T-cell (primary cell): ENCODE measurements around the gene ARHGAP22. TPM values are rescaled to one million over a fixed set of nuclear protein-coding genes. Genes with fewer than 3 reads are reported as not detected.

Experiments
- ATAC-seq, 4 experiments: fragments of 200-7000 bp in 3 of 4; fragments of 150-1000 bp in 1 of 4; cut with Tn5 transposase; replicated peaks in 1 of 4; 1 replicate in 3 of 4; 2 replicates in 1 of 4; pipeline ENCODE4 v1.10.0; 2021; ENCODE audit warnings: moderate library complexity in 3 of 4, mild to moderate bottlenecking in 2 of 4, moderate number of reproducible peaks in 1 of 4
- CTCF ChIA-PET, 2 donors: fragments of 300-600 bp; sonication (Branson Sonifier 250); formaldehyde crosslinking; loops; one replicate each; lab custom pipeline; 2022; ENCODE audit warnings: antibody characterized with exemption in 2 of 2; lab: Charles Lee
- POLR2A ChIA-PET, 2 donors: fragments of 300-600 bp; sonication (Branson Sonifier 250); formaldehyde crosslinking; loops; one replicate each; lab custom pipeline; 2022; ENCODE audit warnings: antibody characterized with exemption in 2 of 2; lab: Charles Lee
- DNase-seq, 35 experiments: peaks; one replicate each; pipeline versions ENCODE4 v3.0.0 to v3.0.0-alpha.2; 2013 to 2023
- H3K27ac ChIP-seq: one replicate; pipeline ENCODE4 v1.5.1; 2013; ENCODE audit warnings: low read length
- H3K27me3 ChIP-seq, 2 experiments: replicated peaks in 1 of 2; 1 replicate in 1 of 2; 2 replicates in 1 of 2; pipeline versions ENCODE4 v1.6.1 to v1.7.0; 2013; ENCODE audit warnings: low read length in 1 of 2, mixed read lengths in 1 of 2; ENCODE audit not compliant: control insufficient read depth in 2 of 2, insufficient read depth in 2 of 2; ENCODE audit errors: extremely low read depth in 1 of 2
- H3K36me3 ChIP-seq, 2 donors: 1 replicate in 1 of 2; 2 replicates in 1 of 2; pipeline versions ENCODE4 v1.6.1 to v1.7.0; 2013; ENCODE audit warnings: low read length in 1 of 2; ENCODE audit not compliant: control insufficient read depth in 2 of 2, insufficient read depth in 1 of 2; ENCODE audit errors: extremely low read depth in 1 of 2
- H3K4me1 ChIP-seq, 2 experiments: 1 replicate in 1 of 2; 2 replicates in 1 of 2; pipeline versions ENCODE4 v1.6.1 to v1.7.0; 2013; ENCODE audit warnings: low read length in 2 of 2, mixed read lengths in 1 of 2; ENCODE audit not compliant: insufficient read depth in 2 of 2, control insufficient read depth in 1 of 2; ENCODE audit errors: extremely low read depth in 1 of 2
- H3K4me3 ChIP-seq, 2 donors: 1 replicate in 1 of 2; 2 replicates in 1 of 2; pipeline versions ENCODE4 v1.5.1 to v1.7.0; 2013; ENCODE audit warnings: mild to moderate bottlenecking in 2 of 2, low read length in 1 of 2, moderate library complexity in 1 of 2; ENCODE audit not compliant: control insufficient read depth in 1 of 2; ENCODE audit errors: extremely low read depth in 1 of 2
- H3K9me3 ChIP-seq: 2 replicates; pipeline ENCODE4 v1.7.0; 2013
- H3K27ac Mint-ChIP-seq, 2 donors: one replicate each; pipeline ENCODE4 v1.8.0; 2020 to 2021; ENCODE audit warnings: mild to moderate bottlenecking in 2 of 2, mixed read lengths in 2 of 2
- H3K27me3 Mint-ChIP-seq, 2 donors: one replicate each; pipeline ENCODE4 v1.8.0; 2021 to 2022; ENCODE audit warnings: mixed read lengths in 2 of 2
- H3K36me3 Mint-ChIP-seq: one replicate; pipeline ENCODE4 v1.8.0; 2021; ENCODE audit warnings: mixed read lengths
- H3K4me1 Mint-ChIP-seq, 3 donors: one replicate each; pipeline ENCODE4 v1.8.0; 2020 to 2022; ENCODE audit warnings: mixed read lengths in 3 of 3, mild to moderate bottlenecking in 1 of 3
- H3K4me3 Mint-ChIP-seq, 3 donors: one replicate each; pipeline ENCODE4 v1.8.0; 2020 to 2022; ENCODE audit warnings: mild to moderate bottlenecking in 3 of 3, mixed read lengths in 3 of 3, moderate library complexity in 3 of 3
- H3K9me3 Mint-ChIP-seq, 3 donors: one replicate each; pipeline ENCODE4 v1.8.0; 2020 to 2022; ENCODE audit warnings: mixed read lengths in 3 of 3
- WGBS: methylation state at CpG from one replicate; pipeline ENCODE4 v1.1.5; 2013; ENCODE audit warnings: missing lambda C conversion rate; ENCODE audit not compliant: insufficient coverage; 5-methylcytosine and 5-hydroxymethylcytosine counted together
- total RNA-seq, 35 experiments: library from RNA in 6 of 35; stranded (reverse) in 6 of 35; fragments of 120-200 nt in 1 of 35; gene quantifications; one replicate each; pipeline versions ENCODE4 v1.2.1 to v1.2.4 and lab custom pipeline; 2013 to 2026

Gene ARHGAP22
- total RNA-seq, 5 donors from 2014 or later (not counting 1 experiment from before 2014, with no cell fraction given) = 0.33 to 2.2 (median 0.60) TPM

DNA sequence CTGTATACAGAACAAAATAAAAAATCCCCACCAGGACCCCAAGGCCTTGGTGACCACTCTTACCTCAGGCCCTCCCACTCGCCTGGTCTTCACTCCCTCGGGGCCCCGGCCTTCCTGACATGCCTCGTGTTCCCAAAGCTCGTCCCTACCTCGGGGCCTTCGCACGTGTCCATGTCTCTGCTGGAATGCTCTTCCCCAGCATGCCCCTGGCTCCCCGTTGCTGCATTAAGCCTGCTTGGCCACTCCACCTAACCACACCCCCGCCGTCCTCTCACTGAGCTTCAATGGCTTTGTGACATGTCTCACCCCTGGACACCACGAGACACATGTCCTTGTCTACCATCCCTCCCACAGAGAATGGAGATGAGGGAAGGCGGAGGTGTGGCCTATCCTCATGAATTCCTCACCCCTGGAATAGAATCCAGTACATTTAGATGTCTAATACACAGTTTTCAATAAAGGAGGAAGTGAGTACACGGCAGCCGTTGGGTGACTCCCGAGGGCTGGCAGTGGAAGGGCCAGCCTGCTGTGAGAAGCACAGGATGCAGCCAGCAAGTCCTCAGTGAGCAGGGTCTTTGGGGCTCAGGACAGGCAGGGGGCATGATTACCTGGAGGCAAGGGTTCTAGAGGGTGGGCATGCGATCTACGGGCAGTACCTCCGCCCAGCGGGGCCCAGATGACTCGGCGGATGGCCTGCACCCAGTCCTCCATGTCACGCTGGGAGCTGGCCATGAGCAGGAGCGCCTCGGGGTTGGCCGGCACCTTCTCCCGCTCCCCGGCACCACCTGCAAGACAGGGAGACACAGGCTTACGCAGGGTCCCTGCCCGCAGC, 125.7 kb downstream of the ARHGAP22 start:
- H3K36me3 ChIP-seq = no peaks in the 10 kb centered on the region
- POLR2A ChIA-PET = no interaction called here
- CTCF ChIA-PET = no interaction called here
- no peak overlapping the region for H3K4me3 Mint-ChIP-seq
- H3K9me3 Mint-ChIP-seq = no peaks in the 10 kb centered on the region
- H3K27me3 Mint-ChIP-seq = peaks cover 10 to 11% of the 10 kb centered on the region in 2 donors
- no peaks in the 10 kb centered on the region for H3K36me3 Mint-ChIP-seq
- no peak overlapping the region for H3K27ac Mint-ChIP-seq
- no peaks in the 10 kb centered on the region for H3K9me3 ChIP-seq
- no peak for DNase-seq
- H3K4me1 Mint-ChIP-seq = no peaks in the 10 kb centered on the region
- H3K27ac ChIP-seq = no peak overlapping the region
- H3K27me3 ChIP-seq = peaks cover 0 to 29% of the 10 kb centered on the region in 2 experiments
- no peak for ATAC-seq
- WGBS = 85% methylated on average over 23 of the region's 30 CpGs
- no peaks in the 10 kb centered on the region for H3K4me1 ChIP-seq
- H3K4me3 ChIP-seq = no peak overlapping the region

DNA sequence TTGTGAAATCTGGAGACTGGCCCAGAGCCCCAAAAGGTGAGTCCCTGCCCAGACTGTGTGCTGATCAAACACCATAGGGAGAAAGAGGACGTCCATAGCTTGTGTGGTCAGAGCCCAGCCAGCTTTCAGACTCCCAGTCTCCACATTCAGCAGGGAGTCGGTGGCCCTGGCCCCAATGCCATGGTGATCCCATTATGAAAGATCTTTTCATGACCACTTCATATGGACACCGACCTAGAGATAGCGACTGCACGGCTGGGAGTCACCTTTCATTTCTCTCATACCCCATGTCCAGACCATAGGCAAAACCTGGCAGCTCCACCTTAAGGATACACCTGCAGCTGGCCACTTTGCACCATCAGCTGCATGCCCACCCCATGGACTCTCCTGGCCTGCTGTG, 126.4 kb downstream of the ARHGAP22 start:
- no peak overlapping the region for H3K4me3 Mint-ChIP-seq
- H3K9me3 ChIP-seq = no peaks in the 10 kb centered on the region
- no peaks in the 10 kb centered on the region for H3K36me3 ChIP-seq
- ChIA-PET CTCF (no interaction called here), POLR2A (no interaction called here)
- ATAC-seq (no peak), DNase-seq (no peak)
- H3K4me1 ChIP-seq = no peaks in the 10 kb centered on the region
- H3K4me1 Mint-ChIP-seq = no peaks in the 10 kb centered on the region
- H3K27me3 Mint-ChIP-seq = peaks cover 6 to 11% of the 10 kb centered on the region in 2 donors
- H3K9me3 Mint-ChIP-seq = no peaks in the 10 kb centered on the region
- H3K4me3 ChIP-seq = no peak overlapping the region
- H3K27me3 ChIP-seq = peaks cover 0 to 30% of the 10 kb centered on the region in 2 experiments
- H3K36me3 Mint-ChIP-seq = no peaks in the 10 kb centered on the region
- WGBS = 85% methylated on average over 5 of the region's 5 CpGs
- H3K27ac Mint-ChIP-seq = no peak overlapping the region
- H3K27ac ChIP-seq = no peak overlapping the region

DNA sequence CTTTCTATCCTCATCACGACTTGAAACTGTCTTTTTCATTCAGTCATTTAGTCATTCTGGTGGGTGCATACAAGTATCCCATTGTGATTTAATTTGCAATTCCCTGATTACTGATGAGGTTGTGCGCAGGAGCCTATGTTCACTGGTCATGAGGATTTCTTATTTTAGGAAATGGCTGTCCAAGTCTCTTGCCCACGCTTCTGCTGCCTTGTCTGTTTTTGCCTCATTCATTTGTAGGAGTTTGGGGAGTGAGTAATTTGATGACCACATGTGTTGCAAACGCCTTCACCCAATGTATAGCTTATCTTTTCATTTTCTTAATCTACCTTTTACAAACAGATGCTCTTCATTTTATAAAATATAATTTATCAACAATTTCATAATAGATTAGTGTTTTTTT, 127.3 kb downstream of the ARHGAP22 start:
- H3K27me3 ChIP-seq = peaks cover 0 to 30% of the 10 kb centered on the region in 2 experiments
- H3K27me3 Mint-ChIP-seq = peaks cover 5 to 11% of the 10 kb centered on the region in 2 donors
- H3K36me3 Mint-ChIP-seq = no peaks in the 10 kb centered on the region
- CTCF ChIA-PET = interaction anchor here in 1 of 2 donors (0.6 kb wide), 1 partner anchor 101 kb away, joined by 4 read pairs; no protein-coding TSS in a partner anchor
- WGBS = 100% methylated on average over 1 of the region's 4 CpGs
- no peaks in the 10 kb centered on the region for H3K9me3 ChIP-seq
- POLR2A ChIA-PET = no interaction called here
- no peaks in the 10 kb centered on the region for H3K36me3 ChIP-seq
- no peaks in the 10 kb centered on the region for H3K4me1 Mint-ChIP-seq
- H3K4me3 ChIP-seq = no peak overlapping the region
- ATAC-seq (no peak), DNase-seq (no peak)
- H3K27ac ChIP-seq = no peak overlapping the region
- H3K27ac Mint-ChIP-seq = no peak overlapping the region
- H3K4me1 ChIP-seq = no peaks in the 10 kb centered on the region
- no peak overlapping the region for H3K4me3 Mint-ChIP-seq
- no peaks in the 10 kb centered on the region for H3K9me3 Mint-ChIP-seq

DNA sequence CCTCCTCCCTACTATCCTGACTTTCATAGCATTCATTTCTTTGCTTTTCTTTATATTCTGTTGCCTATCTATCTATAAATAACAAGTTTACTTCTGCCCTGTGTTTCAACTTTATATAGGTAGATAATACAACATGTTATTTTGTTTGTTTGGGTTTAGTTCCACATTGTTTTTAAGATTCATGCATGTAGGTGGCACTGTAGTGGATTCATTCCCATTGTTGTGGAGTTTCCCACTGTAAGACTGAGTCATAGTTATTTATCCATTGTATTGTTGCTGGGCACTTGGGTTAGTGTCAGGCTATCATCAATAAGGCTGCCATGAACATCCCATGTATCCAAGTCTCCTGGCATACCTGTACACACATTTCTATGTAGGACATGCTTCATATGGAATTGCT, 127.7 kb downstream of the ARHGAP22 start:
- CTCF ChIA-PET = interaction anchor here in 1 of 2 donors (0.6 kb wide), 1 partner anchor 102 kb away, joined by 4 read pairs; no protein-coding TSS in a partner anchor

DNA sequence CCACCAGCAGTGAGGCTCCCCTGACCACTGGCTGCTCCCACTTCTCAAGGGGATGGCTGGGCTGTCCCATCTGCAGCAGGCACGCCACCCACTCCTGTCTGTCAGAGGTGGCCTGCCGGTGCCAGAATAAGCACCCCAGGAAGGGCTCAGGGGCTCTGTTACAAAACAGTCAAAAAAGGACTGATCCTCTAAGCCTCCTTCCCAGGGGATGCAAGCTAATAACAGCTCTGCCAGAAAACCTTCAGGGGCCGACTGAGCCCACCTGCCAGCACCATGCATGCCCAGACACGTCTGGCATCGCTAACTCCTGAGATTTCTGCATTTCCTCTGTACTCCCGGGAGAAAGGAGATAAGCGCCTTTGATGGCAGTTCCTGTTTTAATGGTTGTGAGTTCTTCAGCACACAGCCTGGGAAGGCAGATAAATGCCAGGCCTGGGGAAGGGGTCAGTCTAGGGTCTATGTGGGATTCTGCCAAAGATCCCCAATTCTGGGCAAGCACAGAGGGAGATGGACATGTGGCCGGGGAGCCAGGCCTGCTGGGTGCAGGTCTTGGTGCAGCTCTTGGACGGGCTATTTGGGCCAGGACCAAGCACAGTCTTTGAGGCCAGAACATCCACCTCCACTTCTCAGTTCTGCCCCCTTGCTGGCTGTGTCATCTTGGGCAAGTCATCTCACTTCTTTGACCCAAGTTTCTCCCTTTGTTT, 128.4 kb downstream of the ARHGAP22 start:
- WGBS = 72% methylated on average over 4 of the region's 9 CpGs
- no peak for DNase-seq
- peaks cover 5 to 11% of the 10 kb centered on the region in 2 donors for H3K27me3 Mint-ChIP-seq

More for the DNA sequence above, 127.7 kb downstream of the ARHGAP22 start:
- H3K36me3 Mint-ChIP-seq = no peaks in the 10 kb centered on the region
- POLR2A ChIA-PET = no interaction called here
- H3K4me3 ChIP-seq = no peak overlapping the region
- no peak overlapping the region for H3K27ac Mint-ChIP-seq
- no peak overlapping the region for H3K4me3 Mint-ChIP-seq
- no peaks in the 10 kb centered on the region for H3K4me1 Mint-ChIP-seq
- H3K27ac ChIP-seq = no peak overlapping the region
- DNase-seq (no peak), ATAC-seq (no peak)
- no peaks in the 10 kb centered on the region for H3K4me1 ChIP-seq
- peaks cover 5 to 11% of the 10 kb centered on the region in 2 donors for H3K27me3 Mint-ChIP-seq
- H3K9me3 ChIP-seq = no peaks in the 10 kb centered on the region
- no peaks in the 10 kb centered on the region for H3K36me3 ChIP-seq
- H3K9me3 Mint-ChIP-seq = no peaks in the 10 kb centered on the region
- H3K27me3 ChIP-seq = peaks cover 0 to 30% of the 10 kb centered on the region in 2 experiments

DNA sequence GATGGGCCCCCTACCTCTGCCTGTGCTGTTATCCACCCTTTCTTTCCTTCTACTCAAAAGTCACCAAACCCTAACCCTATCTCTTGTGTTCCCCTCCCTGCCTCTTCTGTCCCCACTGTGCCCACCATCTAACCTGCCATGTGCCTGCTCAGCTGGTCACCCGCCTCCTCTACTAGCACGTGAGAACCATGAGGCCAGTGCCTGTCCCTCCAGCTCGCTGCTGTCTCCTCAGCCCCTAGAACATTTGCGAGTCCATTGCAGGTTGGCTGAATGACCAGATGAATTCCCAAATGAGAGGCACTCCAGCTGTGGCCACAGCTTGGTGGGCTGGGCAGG, 129.0 kb downstream of the ARHGAP22 start:
- no peaks in the 10 kb centered on the region for H3K36me3 Mint-ChIP-seq
- no peak overlapping the region for H3K27ac Mint-ChIP-seq
- WGBS = 85% methylated on average over 4 of the region's 4 CpGs
- ChIA-PET CTCF (no interaction called here), POLR2A (no interaction called here)
- DNase-seq = no peak
- H3K9me3 Mint-ChIP-seq = no peaks in the 10 kb centered on the region
- no peak overlapping the region for H3K27ac ChIP-seq
- H3K36me3 ChIP-seq = no peaks in the 10 kb centered on the region
- H3K4me1 Mint-ChIP-seq = no peaks in the 10 kb centered on the region
- peaks cover 3 to 11% of the 10 kb centered on the region in 2 donors for H3K27me3 Mint-ChIP-seq
- H3K27me3 ChIP-seq = peaks cover 0 to 27% of the 10 kb centered on the region in 2 experiments
- no peaks in the 10 kb centered on the region for H3K9me3 ChIP-seq
- H3K4me1 ChIP-seq = no peaks in the 10 kb centered on the region
- no peak overlapping the region for H3K4me3 ChIP-seq
- H3K4me3 Mint-ChIP-seq = no peak overlapping the region
- ATAC-seq = no peak

More for the DNA sequence above, 128.4 kb downstream of the ARHGAP22 start:
- Mint-ChIP-seq H3K4me3 (no peak overlapping the region), H3K27ac (no peak overlapping the region), H3K4me1 (no peaks in the 10 kb centered on the region), H3K36me3 (no peaks in the 10 kb centered on the region), H3K9me3 (no peaks in the 10 kb centered on the region)
- H3K9me3 ChIP-seq = no peaks in the 10 kb centered on the region
- no peaks in the 10 kb centered on the region for H3K36me3 ChIP-seq
- no peaks in the 10 kb centered on the region for H3K4me1 ChIP-seq
- no peak overlapping the region for H3K27ac ChIP-seq
- POLR2A ChIA-PET = no interaction called here
- CTCF ChIA-PET = no interaction called here
- peaks cover 0 to 30% of the 10 kb centered on the region in 2 experiments for H3K27me3 ChIP-seq
- ATAC-seq = no peak
- H3K4me3 ChIP-seq = no peak overlapping the region
